OCI-LY7 (cell line): Measurements from ENCODE around the gene TMPRSS4.

Experiments used
- EZH2phosphoT487 ChIP-seq: fragments of 200-600 bp; sonication (generic); IDR thresholded peaks from 2 replicates; pipeline ENCODE4 v1.6.1; 2018; ENCODE audit warnings: low read depth, borderline replicate concordance, mild to moderate bottlenecking, mixed run types, antibody characterized with exemption, low read length, moderate library complexity, mixed read lengths
- TF ChIP-seq, protein P1 (sequence below): fragments of 200-600 bp; sonication (generic); conservative IDR thresholded peaks from 2 replicates; pipeline ENCODE4 v1.5.1; 2014; ENCODE audit warnings: mild to moderate bottlenecking, antibody characterized with exemption, low read length, moderate library complexity, mixed read lengths

DNA sequence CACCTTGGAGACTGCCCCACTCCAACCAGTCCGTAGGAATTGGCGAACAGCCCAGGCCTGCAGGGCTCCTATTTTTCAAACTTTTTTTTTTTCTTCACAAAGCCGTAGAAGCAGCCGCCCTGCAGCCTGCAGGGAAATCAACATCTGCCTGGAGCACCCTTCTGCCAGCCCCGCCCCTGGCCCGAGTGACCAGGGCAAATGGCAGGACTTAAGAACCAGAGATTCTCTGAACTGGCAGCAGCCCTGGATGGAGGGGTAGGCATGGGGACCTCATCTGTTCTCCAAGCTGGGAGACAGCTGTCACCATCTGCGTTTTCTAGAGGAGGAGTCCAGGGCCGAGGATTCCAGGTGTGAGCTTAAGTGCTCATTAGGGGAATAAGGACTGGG is 94.0 kb downstream of the TMPRSS4 start:
- TF ChIP-seq, protein P1, sequence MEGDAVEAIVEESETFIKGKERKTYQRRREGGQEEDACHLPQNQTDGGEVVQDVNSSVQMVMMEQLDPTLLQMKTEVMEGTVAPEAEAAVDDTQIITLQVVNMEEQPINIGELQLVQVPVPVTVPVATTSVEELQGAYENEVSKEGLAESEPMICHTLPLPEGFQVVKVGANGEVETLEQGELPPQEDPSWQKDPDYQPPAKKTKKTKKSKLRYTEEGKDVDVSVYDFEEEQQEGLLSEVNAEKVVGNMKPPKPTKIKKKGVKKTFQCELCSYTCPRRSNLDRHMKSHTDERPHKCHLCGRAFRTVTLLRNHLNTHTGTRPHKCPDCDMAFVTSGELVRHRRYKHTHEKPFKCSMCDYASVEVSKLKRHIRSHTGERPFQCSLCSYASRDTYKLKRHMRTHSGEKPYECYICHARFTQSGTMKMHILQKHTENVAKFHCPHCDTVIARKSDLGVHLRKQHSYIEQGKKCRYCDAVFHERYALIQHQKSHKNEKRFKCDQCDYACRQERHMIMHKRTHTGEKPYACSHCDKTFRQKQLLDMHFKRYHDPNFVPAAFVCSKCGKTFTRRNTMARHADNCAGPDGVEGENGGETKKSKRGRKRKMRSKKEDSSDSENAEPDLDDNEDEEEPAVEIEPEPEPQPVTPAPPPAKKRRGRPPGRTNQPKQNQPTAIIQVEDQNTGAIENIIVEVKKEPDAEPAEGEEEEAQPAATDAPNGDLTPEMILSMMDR: no peak
- TF ChIP-seq EZH2phosphoT487: no peak
